Measurements from ENCODE around the gene GPALPP1. TPM values are rescaled to one million over a fixed set of nuclear protein-coding genes. Genes with fewer than 3 reads are reported as not detected.
A peak's percentile ranks its signal among the peaks of the same experiment; 100 is the strongest.

GPALPP1 gene
- polyA plus RNA-seq, 1 experiment, result 30.0 TPM

GRCh38 chr13:44955406-44955805 is 33.9 kb upstream of the GPALPP1 start:
- no peak overlapping the region for H3K27ac ChIP-seq (ENCODE audit: low read depth, low read length)
- no peak for TF ChIP-seq CTCF (IDR thresholded peaks at IDR 0.05; ENCODE audit: low read depth, low read length)
- ChIA-PET POLR2A (no interaction called here), CTCF (interaction anchor here (1.1 to 1.3 kb wide), 2 partner anchors 37 to 472 kb away, joined by 5 read pairs; no protein-coding TSS in a partner anchor)
- no peaks in the 10 kb centered on the region for H3K9me3 ChIP-seq (ENCODE audit: control insufficient read depth, insufficient read depth, low read length)
- no peaks in the 10 kb centered on the region for H3K27me3 ChIP-seq (ENCODE audit: control insufficient read depth, insufficient read depth, low read length)
- no peak overlapping the region for H3K4me3 ChIP-seq (ENCODE audit: low read depth, low read length)
- DNase-seq (ENCODE audit: low read depth, low spot score), result no peak

- TF ChIP-seq CTCF (IDR thresholded peaks at IDR 0.05; ENCODE audit: low read depth, low read length), result no peak
- H3K9me3 ChIP-seq (ENCODE audit: control insufficient read depth, insufficient read depth, low read length), result peaks cover 5% of the 10 kb centered on the region; the same call in 1 of the 2 replicates
- no peak for DNase-seq (ENCODE audit: low read depth, low spot score)
- no peaks in the 10 kb centered on the region for H3K27me3 ChIP-seq (ENCODE audit: control insufficient read depth, insufficient read depth, low read length)
- no peak overlapping the region for H3K27ac ChIP-seq (ENCODE audit: low read depth, low read length)
- no peak overlapping the region for H3K4me3 ChIP-seq (ENCODE audit: low read depth, low read length)
- ChIA-PET CTCF (interaction anchor here (0.6 to 1.8 kb wide), 3 partner anchors 8 to 478 kb away, joined by 3 to 7 read pairs (median 6); no protein-coding TSS in a partner anchor), POLR2A (no interaction called here)
Measured at GRCh38 chr13:44961997-44962396, 27.3 kb upstream of the GPALPP1 start.

- H3K4me3 ChIP-seq (ENCODE audit: low read depth, low read length), result no peak overlapping the region
- TF ChIP-seq CTCF (IDR thresholded peaks at IDR 0.05; ENCODE audit: low read depth, low read length), result peak; percentile 41; the same call in 1 of the 2 replicates
- H3K9me3 ChIP-seq (ENCODE audit: control insufficient read depth, insufficient read depth, low read length), result no peaks in the 10 kb centered on the region
- no peak overlapping the region for H3K27ac ChIP-seq (ENCODE audit: low read depth, low read length)
- H3K27me3 ChIP-seq (ENCODE audit: control insufficient read depth, insufficient read depth, low read length), result no peaks in the 10 kb centered on the region
- POLR2A ChIA-PET, result no interaction called here
- CTCF ChIA-PET, result interaction anchor here (0.6 to 7.4 kb wide), 3 partner anchors 394 to 519 kb away, joined by 4 to 129 read pairs (median 6); no protein-coding TSS in a partner anchor
- no peak for DNase-seq (ENCODE audit: low read depth, low spot score)
Measured at GRCh38 chr13:44967704-44968433, 21.5 kb upstream of the GPALPP1 start.

GRCh38 chr13:44968434-44968815 is 20.9 kb upstream of the GPALPP1 start:
- CTCF ChIA-PET, result interaction anchor here (0.6 to 7.4 kb wide), 4 partner anchors 395 to 1060 kb away, joined by 4 to 129 read pairs (median 8); no protein-coding TSS in a partner anchor
- Histone ChIP-seq H3K27me3 (ENCODE audit: control insufficient read depth, insufficient read depth, low read length) (no peaks in the 10 kb centered on the region), H3K27ac (ENCODE audit: low read depth, low read length) (no peak overlapping the region), H3K4me3 (ENCODE audit: low read depth, low read length) (no peak overlapping the region), H3K9me3 (ENCODE audit: control insufficient read depth, insufficient read depth, low read length) (no peaks in the 10 kb centered on the region)
- no peak for TF ChIP-seq CTCF (IDR thresholded peaks at IDR 0.05; ENCODE audit: low read depth, low read length)
- DNase-seq (ENCODE audit: low read depth, low spot score), result no peak
- POLR2A ChIA-PET, result no interaction called here

Data from AG04450 (cell line).